Upper lobe of left lung (tissue), 4 donors: Measurements from ENCODE around the gene RAB3GAP2.

Experiments used
- EP300 ChIP-seq, 4 donors: sonication (generic); formaldehyde crosslinking; IDR thresholded peaks; one replicate each; pipeline ENCODE4 v1.5.1; 2017; ENCODE audit warnings: antibody characterized with exemption in 4 of 4, control low read depth in 2 of 4
- POLR2A ChIP-seq, 4 donors: fragments of 450-650 bp; IDR thresholded peaks; one replicate each; pipeline ENCODE4 v1.5.1; 2016 to 2017; ENCODE audit warnings: antibody characterized with exemption in 4 of 4, mild to moderate bottlenecking in 2 of 4
- POLR2AphosphoS5 ChIP-seq, 2 donors: sonication (generic); formaldehyde crosslinking; IDR thresholded peaks; one replicate each; pipeline ENCODE4 v1.5.1; 2017; ENCODE audit warnings: antibody characterized with exemption in 2 of 2
- TF ChIP-seq, protein P1 (sequence below), 6 experiments: fragments of 450-650 bp in 4 of 6; fragments of 200-600 bp in 2 of 6; sonication (generic) in 2 of 6; IDR thresholded peaks; one replicate each; pipeline ENCODE4 v1.5.1; 2016 to 2019; ENCODE audit warnings: antibody characterized with exemption in 6 of 6

GRCh38 chr1:220249522-220249921 lies 22.7 kb downstream of the RAB3GAP2 start:
- TF ChIP-seq, protein P1, sequence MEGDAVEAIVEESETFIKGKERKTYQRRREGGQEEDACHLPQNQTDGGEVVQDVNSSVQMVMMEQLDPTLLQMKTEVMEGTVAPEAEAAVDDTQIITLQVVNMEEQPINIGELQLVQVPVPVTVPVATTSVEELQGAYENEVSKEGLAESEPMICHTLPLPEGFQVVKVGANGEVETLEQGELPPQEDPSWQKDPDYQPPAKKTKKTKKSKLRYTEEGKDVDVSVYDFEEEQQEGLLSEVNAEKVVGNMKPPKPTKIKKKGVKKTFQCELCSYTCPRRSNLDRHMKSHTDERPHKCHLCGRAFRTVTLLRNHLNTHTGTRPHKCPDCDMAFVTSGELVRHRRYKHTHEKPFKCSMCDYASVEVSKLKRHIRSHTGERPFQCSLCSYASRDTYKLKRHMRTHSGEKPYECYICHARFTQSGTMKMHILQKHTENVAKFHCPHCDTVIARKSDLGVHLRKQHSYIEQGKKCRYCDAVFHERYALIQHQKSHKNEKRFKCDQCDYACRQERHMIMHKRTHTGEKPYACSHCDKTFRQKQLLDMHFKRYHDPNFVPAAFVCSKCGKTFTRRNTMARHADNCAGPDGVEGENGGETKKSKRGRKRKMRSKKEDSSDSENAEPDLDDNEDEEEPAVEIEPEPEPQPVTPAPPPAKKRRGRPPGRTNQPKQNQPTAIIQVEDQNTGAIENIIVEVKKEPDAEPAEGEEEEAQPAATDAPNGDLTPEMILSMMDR (IDR thresholded peaks at IDR 0.05), result no peak
- no peak for TF ChIP-seq POLR2A (IDR thresholded peaks at IDR 0.05)
- TF ChIP-seq POLR2AphosphoS5 (IDR thresholded peaks at IDR 0.05), result no peak
- TF ChIP-seq EP300 (IDR thresholded peaks at IDR 0.05), result no peak
